Effector CD8-positive, alpha-beta T cell (primary cell): ENCODE data around the gene ELAVL2.

ENCODE experiments used
- DNase-seq: peaks from one replicate; lab custom pipeline; 2025; lab: John Stamatoyannopoulos, UW

The ELAVL2 gene

GRCh38 chr9:23721466-23721865 is 104.6 kb downstream of the ELAVL2 start:
- no peak for DNase-seq

- no peak for DNase-seq
Observed at GRCh38 chr9:23717505-23717904, 108.5 kb downstream of the ELAVL2 start.

DNA sequence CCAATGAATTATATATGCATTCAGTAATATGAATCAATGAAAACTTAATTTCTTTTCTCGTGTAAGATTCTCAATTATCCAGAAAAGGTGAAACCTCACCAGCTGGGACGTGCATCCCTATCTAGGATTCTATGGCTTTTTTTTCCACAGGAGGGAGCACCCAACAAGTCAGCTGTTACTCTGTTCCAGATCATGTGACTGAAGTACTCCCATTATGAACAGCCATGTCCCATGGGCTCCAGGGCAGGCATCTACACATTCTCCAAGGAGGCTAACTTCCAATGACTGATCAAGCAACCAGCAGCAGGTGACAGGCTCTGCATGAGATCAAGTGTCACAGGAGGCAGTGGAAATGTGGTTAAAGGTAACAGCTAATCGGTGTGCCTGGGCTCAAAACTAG is 118.8 kb downstream of the ELAVL2 start:
- no peak for DNase-seq

- DNase-seq = no peak
Observed at GRCh38 chr9:23702311-23702922, 123.6 kb downstream of the ELAVL2 start.

- no peak for DNase-seq
Observed at GRCh38 chr9:23701291-23701690, 124.7 kb downstream of the ELAVL2 start.

DNA sequence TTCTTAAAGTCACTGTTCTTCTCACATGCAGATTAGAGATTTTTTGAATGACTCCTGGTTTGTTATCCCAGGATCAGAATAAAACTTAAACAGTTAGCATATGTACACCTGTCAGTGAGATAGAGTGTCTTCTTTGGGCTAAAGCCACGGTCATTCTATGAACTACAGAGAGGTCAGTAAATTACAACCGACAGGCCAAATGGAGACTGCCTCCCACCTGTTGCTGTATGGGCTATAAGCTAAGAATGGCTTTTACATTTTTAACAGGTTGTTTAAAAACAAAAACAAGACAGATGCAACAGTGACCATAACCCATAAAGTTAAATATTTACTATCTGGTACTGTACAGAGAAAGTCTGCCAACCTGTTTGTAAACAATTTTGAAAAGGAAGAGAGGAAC is 125.7 kb downstream of the ELAVL2 start:
- no peak for DNase-seq

GRCh38 chr9:23698161-23698560 is 127.9 kb downstream of the ELAVL2 start:
- DNase-seq = no peak

GRCh38 chr9:23695572-23695971 is 130.5 kb downstream of the ELAVL2 start:
- no peak for DNase-seq

DNA sequence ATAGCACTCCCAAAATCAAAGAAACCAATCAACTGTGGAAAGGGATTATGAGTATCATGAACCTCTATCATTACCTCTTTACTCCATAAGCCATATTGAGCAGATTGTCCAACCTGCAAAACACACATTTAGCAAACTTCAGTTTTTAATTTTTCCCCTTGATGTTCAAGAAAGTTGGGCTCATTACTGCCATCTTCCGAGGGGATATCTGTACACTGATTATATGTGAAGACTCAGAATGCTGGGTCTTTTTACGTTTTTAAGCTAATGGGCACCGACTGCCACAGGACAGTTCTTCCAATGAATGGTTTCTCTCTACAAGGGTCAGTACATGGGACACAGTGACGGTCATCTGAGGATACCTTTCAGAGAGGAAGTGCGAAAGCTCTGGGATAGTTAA is 132.7 kb downstream of the ELAVL2 start:
- no peak for DNase-seq

DNA sequence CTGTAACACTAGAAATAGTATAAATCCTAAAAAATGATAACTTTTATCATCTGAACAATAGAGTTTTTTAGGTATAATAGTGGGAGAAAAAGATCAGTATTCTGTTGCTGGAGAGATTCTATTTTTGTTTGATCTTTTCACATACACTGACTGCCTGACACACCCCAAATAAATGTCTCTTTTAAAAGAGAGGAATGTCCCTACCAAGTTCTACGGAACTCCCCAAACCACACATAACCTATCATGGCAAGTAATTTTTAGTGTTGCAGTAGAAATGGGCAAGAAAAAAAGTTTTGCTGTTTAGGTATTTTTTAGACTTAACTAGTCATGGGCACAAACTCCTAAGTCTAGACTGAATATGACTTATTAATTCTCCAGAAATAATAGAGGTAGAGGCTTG is 139.1 kb downstream of the ELAVL2 start:
- DNase-seq = no peak

- no peak for DNase-seq
Observed at GRCh38 chr9:23686257-23686656, 139.8 kb downstream of the ELAVL2 start.

- DNase-seq = no peak
Observed at GRCh38 chr9:23683611-23684061, 142.4 kb downstream of the ELAVL2 start.

DNA sequence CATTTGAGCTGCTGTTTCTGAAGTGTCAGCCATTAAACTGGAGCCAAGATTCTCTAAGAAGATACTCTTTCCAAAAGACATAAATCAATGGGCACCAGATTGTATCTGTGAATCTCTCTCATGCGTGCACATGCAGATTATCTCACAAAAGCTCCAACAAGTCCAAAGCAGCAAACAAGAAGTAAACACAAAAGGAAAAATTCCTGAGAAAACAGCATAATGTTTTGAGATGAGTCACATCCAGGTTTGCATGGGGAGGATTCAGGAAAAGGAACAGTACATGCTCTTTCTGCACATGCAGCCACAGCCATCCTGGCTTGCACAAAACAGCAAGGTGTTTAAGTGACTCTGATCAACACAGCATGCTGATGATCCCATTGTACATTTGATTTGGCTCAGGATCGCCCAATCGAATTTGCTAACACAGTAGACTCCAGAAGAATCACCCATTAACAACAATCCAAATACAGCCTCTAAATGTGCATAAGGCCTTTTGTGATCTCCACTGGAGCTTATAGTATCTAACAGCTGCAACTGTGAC is 143.1 kb downstream of the ELAVL2 start:
- no peak for DNase-seq

- no peak for DNase-seq
Observed at GRCh38 chr9:23682352-23682751, 143.7 kb downstream of the ELAVL2 start.

DNA sequence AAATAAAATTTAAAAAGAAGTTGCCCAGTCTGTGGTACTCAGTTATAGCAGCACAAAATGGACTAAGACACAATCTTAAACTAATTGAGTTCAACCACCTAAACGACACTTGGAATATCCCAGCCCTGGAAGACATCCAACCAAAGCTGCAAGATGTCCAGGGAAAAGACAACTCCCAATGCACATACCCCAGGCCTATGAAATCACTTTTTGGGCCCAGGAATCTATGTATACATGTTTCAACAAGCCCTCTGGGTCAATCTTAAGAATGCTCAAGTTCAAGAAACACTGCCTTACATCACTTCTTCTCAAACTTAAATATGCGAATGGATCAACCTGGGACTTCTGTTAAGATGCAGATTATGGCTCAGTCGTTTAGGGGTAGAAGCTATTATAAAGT is 148.6 kb downstream of the ELAVL2 start:
- no peak for DNase-seq

- no peak for DNase-seq
Observed at GRCh38 chr9:23674016-23674585, 151.9 kb downstream of the ELAVL2 start.

- no peak for DNase-seq
Observed at GRCh38 chr9:23672151-23672550, 153.9 kb downstream of the ELAVL2 start.

DNA sequence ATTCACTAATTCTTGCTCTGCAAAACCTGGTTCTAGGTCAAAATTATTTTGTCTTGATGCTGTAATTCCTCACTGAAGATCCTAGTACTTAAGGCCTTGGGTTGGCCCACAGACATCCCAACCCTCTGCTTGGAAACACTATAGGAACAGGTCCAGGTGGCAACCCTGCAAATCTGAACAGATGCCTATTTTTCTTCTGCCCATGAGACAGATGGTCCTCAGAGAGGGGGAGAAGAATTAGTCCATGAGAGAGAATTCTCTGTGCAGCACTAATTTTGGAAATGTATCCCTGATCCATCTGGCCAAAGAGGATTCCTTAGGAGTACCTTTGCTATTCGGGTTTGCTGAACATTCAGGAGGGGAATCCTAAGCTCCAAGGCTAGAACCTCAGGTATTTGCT is 156.3 kb downstream of the ELAVL2 start:
- no peak for DNase-seq

- DNase-seq = no peak
Observed at GRCh38 chr9:23665635-23666034, 160.4 kb downstream of the ELAVL2 start.

- no peak for DNase-seq
Observed at GRCh38 chr9:23665051-23665450, 161.0 kb downstream of the ELAVL2 start.

DNA sequence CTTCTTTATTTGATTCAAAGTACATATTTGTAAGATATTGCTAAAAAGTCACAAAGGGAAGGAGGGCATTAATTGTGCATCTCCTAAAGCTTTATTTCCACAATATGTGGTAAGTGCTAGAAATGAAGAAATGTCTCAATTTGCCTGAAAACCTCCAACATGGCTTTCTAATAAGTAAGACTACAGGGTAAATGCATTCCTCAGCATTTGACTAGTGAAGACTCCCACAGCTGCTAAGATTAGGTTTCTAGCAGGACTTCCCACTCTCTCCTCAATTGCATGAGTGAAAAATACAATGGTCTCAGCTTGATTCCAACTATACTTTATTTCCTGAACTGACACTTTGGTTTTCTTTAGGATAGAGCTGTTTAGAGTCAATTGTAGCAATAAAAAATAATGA is 162.1 kb downstream of the ELAVL2 start:
- no peak for DNase-seq

DNA sequence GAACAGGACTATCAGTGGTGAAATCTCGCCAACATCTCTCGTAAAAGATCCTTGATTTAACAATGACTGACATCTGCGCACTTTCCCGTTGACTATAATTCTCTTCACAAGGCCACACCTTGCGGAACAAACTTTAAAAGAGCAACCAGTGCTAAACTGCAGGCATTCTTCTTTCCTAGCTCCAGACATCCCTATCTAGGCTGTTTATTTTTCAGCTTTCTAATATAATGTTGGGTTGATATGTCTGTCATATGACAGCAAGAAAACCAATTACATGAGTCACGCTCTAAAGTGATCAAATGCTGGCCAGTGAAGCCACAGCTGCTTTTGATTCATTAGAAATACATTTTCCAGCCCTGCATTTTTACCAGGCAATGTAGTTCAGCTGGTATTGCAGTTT is 162.5 kb downstream of the ELAVL2 start:
- DNase-seq = no peak

DNA sequence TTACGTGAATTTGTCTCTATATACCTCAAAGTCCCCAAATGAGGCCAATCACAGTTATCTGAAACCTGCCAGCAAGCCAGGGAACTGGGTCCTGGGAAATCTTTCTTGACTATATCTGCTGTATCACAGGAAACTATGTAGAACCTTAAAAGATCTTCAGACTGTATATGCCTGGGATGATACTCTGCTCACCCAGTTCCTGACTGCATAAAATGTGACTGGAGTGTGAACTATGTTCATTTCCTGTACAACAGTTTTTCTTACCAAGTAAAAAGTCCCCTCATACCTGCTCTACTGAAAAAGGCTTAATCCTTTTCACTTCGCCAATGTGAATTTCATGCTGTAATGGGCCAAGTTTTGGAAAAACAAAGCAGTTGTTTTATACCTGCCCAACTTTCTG is 162.9 kb downstream of the ELAVL2 start:
- DNase-seq = no peak

GRCh38 chr9:23662320-23662719 is 163.7 kb downstream of the ELAVL2 start:
- no peak for DNase-seq
